Neural progenitor cell (in vitro differentiated cells): ENCODE measurements around the gene OR2AG2. TPM values are rescaled to one million over a fixed set of nuclear protein-coding genes. Genes with fewer than 3 reads are reported as not detected.

Source experiments
- DNase-seq: peaks from one replicate; pipeline ENCODE4 v3.0.0-alpha.2; 2016; ENCODE audit warnings: low spot score
- H2AFZ ChIP-seq: fragments of 200-600 bp; sonication (generic); replicated peaks from 2 replicates; pipeline ENCODE4 v1.6.1; 2016; ENCODE audit warnings: antibody characterized with exemption
- H3F3A ChIP-seq: fragments of 200-600 bp; sonication (generic); 2 replicates; pipeline ENCODE4 v1.6.1; 2016; ENCODE audit warnings: antibody characterized with exemption, low read depth
- H3K27ac ChIP-seq: fragments of 200-600 bp; sonication (generic); 2 replicates; pipeline ENCODE4 v1.5.1; 2016; ENCODE audit warnings: mild to moderate bottlenecking
- H3K27me3 ChIP-seq: fragments of 200-600 bp; sonication (generic); 2 replicates; pipeline ENCODE4 v1.6.1; 2016; ENCODE audit warnings: mild to moderate bottlenecking, moderate library complexity
- H3K36me3 ChIP-seq: fragments of 200-600 bp; sonication (generic); 2 replicates; pipeline ENCODE4 v1.5.1; 2016
- H3K4me1 ChIP-seq: fragments of 200-600 bp; sonication (generic); 2 replicates; pipeline ENCODE4 v1.6.1; 2016; ENCODE audit warnings: mixed run types
- H3K4me2 ChIP-seq: fragments of 200-600 bp; sonication (generic); 2 replicates; pipeline ENCODE4 v1.6.1; 2016
- H3K4me3 ChIP-seq: fragments of 200-600 bp; sonication (generic); 2 replicates; pipeline ENCODE4 v1.5.1; 2016
- H3K79me2 ChIP-seq: fragments of 200-600 bp; sonication (generic); 2 replicates; pipeline ENCODE4 v1.6.1; 2016; ENCODE audit warnings: low read depth
- H3K9ac ChIP-seq: fragments of 200-600 bp; sonication (generic); 2 replicates; pipeline ENCODE4 v1.6.1; 2016
- H3K9me3 ChIP-seq: fragments of 200-600 bp; sonication (generic); 2 replicates; pipeline ENCODE4 v1.5.1; 2016; ENCODE audit warnings: low read depth
- H4K20me1 ChIP-seq: fragments of 200-600 bp; sonication (generic); 2 replicates; pipeline ENCODE4 v1.6.1; 2016; ENCODE audit warnings: low read depth
- H3K27ac Mint-ChIP-seq: 3 replicates; pipeline ENCODE4 v1.8.0; 2021; ENCODE audit warnings: mixed read lengths
- H3K27me3 Mint-ChIP-seq: 2 replicates; pipeline ENCODE4 v1.8.0; 2022; ENCODE audit warnings: low read depth, mild to moderate bottlenecking, inconsistent platforms, moderate library complexity, mixed read lengths; ENCODE audit not compliant: insufficient read depth
- H3K36me3 Mint-ChIP-seq: 3 replicates; pipeline ENCODE4 v1.8.0; 2021; ENCODE audit warnings: mixed read lengths
- H3K4me1 Mint-ChIP-seq: 3 replicates; pipeline ENCODE4 v1.8.0; 2021; ENCODE audit warnings: mixed read lengths
- H3K4me3 Mint-ChIP-seq: 3 replicates; pipeline ENCODE4 v1.8.0; 2021; ENCODE audit warnings: mild to moderate bottlenecking, moderate library complexity, mixed read lengths
- H3K9me3 Mint-ChIP-seq: 3 replicates; pipeline ENCODE4 v1.8.0; 2020; ENCODE audit warnings: mixed read lengths
- CTCF ChIP-seq: fragments of 200-600 bp; sonication (generic); IDR thresholded peaks from 2 replicates; pipeline ENCODE4 v1.5.1; 2017; ENCODE audit warnings: antibody characterized with exemption, mild to moderate bottlenecking
- EZH2 ChIP-seq: fragments of 200-600 bp; sonication (generic); IDR thresholded peaks from 2 replicates; pipeline ENCODE4 v1.6.1; 2017; ENCODE audit warnings: antibody characterized with exemption, mild to moderate bottlenecking, moderate library complexity
- EZH2phosphoT487 ChIP-seq: fragments of 200-600 bp; sonication (generic); IDR thresholded peaks from 2 replicates; pipeline ENCODE4 v1.6.1; 2017; ENCODE audit warnings: antibody characterized with exemption
- total RNA-seq: library from RNA; depleted of rRNA; stranded (reverse); fragments of >200 nt; gene quantifications from 2 replicates; pipeline ENCODE4 v1.2.3, GENCODE V29; 2015; ENCODE audit warnings: low replicate concordance

OR2AG2 gene
- total RNA-seq, 1 donor from 2014 or later: 0.36 TPM

- H3K4me1 ChIP-seq: no peaks in the 10 kb centered on the region
- H3K27ac Mint-ChIP-seq: no peak overlapping the region
These were observed 26.8 kb downstream of the OR2AG2 start for GRCh38 chr11:6745018-6745417.

GRCh38 chr11:6742260-6742659 lies 29.5 kb downstream of the OR2AG2 start:
- no peak overlapping the region for H3K27ac ChIP-seq

More at GRCh38 chr11:6745018-6745417, 26.8 kb downstream of the OR2AG2 start:
- no peak overlapping the region for H3K9ac ChIP-seq
- H2AFZ ChIP-seq: no peak overlapping the region
- no peaks in the 10 kb centered on the region for H4K20me1 ChIP-seq
- DNase-seq: no peak
- no peaks in the 10 kb centered on the region for H3K36me3 ChIP-seq
- H3K79me2 ChIP-seq: no peaks in the 10 kb centered on the region
- no peaks in the 10 kb centered on the region for H3F3A ChIP-seq
- no peaks in the 10 kb centered on the region for H3K9me3 ChIP-seq
- H3K4me3 ChIP-seq: no peak overlapping the region
- no peak for TF ChIP-seq CTCF
- TF ChIP-seq EZH2phosphoT487: no peak
- no peak for TF ChIP-seq EZH2
- no peak overlapping the region for H3K4me2 ChIP-seq
- peaks cover 5% of the 10 kb centered on the region for H3K4me1 Mint-ChIP-seq
- H3K27me3 Mint-ChIP-seq: no peaks in the 10 kb centered on the region
- no peak overlapping the region for H3K27ac ChIP-seq
- no peaks in the 10 kb centered on the region for H3K27me3 ChIP-seq
- H3K4me3 Mint-ChIP-seq: no peak overlapping the region
- H3K36me3 Mint-ChIP-seq: no peaks in the 10 kb centered on the region
- H3K9me3 Mint-ChIP-seq: no peaks in the 10 kb centered on the region

GRCh38 chr11:6738590-6738989 lies 33.2 kb downstream of the OR2AG2 start:
- Mint-ChIP-seq H3K9me3 (no peaks in the 10 kb centered on the region), H3K27ac (no peak overlapping the region), H3K36me3 (no peaks in the 10 kb centered on the region), H3K27me3 (no peaks in the 10 kb centered on the region), H3K4me1 (peaks cover 13% of the 10 kb centered on the region), H3K4me3 (no peak overlapping the region)
- H2AFZ ChIP-seq: no peak overlapping the region
- H4K20me1 ChIP-seq: no peaks in the 10 kb centered on the region
- no peaks in the 10 kb centered on the region for H3K79me2 ChIP-seq
- H3K4me3 ChIP-seq: no peak overlapping the region
- no peak overlapping the region for H3K9ac ChIP-seq
- no peak overlapping the region for H3K27ac ChIP-seq
- TF ChIP-seq EZH2phosphoT487: no peak
- no peak for TF ChIP-seq CTCF
- no peak for TF ChIP-seq EZH2
- no peak overlapping the region for H3K4me2 ChIP-seq
- H3K36me3 ChIP-seq: no peaks in the 10 kb centered on the region
- H3K27me3 ChIP-seq: no peaks in the 10 kb centered on the region
- H3K9me3 ChIP-seq: no peaks in the 10 kb centered on the region
- DNase-seq: no peak
- no peaks in the 10 kb centered on the region for H3K4me1 ChIP-seq
- no peaks in the 10 kb centered on the region for H3F3A ChIP-seq

More at GRCh38 chr11:6742260-6742659, 29.5 kb downstream of the OR2AG2 start:
- no peaks in the 10 kb centered on the region for H3K79me2 ChIP-seq
- no peaks in the 10 kb centered on the region for H4K20me1 ChIP-seq
- Mint-ChIP-seq H3K36me3 (no peaks in the 10 kb centered on the region), H3K9me3 (no peaks in the 10 kb centered on the region), H3K4me1 (no peaks in the 10 kb centered on the region), H3K27ac (no peak overlapping the region), H3K4me3 (no peak overlapping the region), H3K27me3 (no peaks in the 10 kb centered on the region)
- H3K36me3 ChIP-seq: no peaks in the 10 kb centered on the region
- no peak for TF ChIP-seq EZH2phosphoT487
- H3K4me3 ChIP-seq: no peak overlapping the region
- H3K4me2 ChIP-seq: no peak overlapping the region
- H3K9me3 ChIP-seq: no peaks in the 10 kb centered on the region
- H3K9ac ChIP-seq: no peak overlapping the region
- DNase-seq: no peak
- H2AFZ ChIP-seq: no peak overlapping the region
- H3K27me3 ChIP-seq: no peaks in the 10 kb centered on the region
- H3F3A ChIP-seq: no peaks in the 10 kb centered on the region
- H3K4me1 ChIP-seq: no peaks in the 10 kb centered on the region

GRCh38 chr11:6737872-6738466 lies 33.8 kb downstream of the OR2AG2 start:
- no peaks in the 10 kb centered on the region for H3K9me3 ChIP-seq

More at GRCh38 chr11:6737872-6738466, 33.8 kb downstream of the OR2AG2 start:
- Histone ChIP-seq H3K4me2 (no peak overlapping the region), H3K36me3 (no peaks in the 10 kb centered on the region), H2AFZ (no peak overlapping the region), H3K9ac (no peak overlapping the region), H3K79me2 (no peaks in the 10 kb centered on the region), H3K27ac (no peak overlapping the region), H3K4me3 (no peak overlapping the region), H3K27me3 (no peaks in the 10 kb centered on the region), H3F3A (no peaks in the 10 kb centered on the region), H4K20me1 (no peaks in the 10 kb centered on the region), H3K4me1 (no peaks in the 10 kb centered on the region)
- Mint-ChIP-seq H3K27ac (no peak overlapping the region), H3K4me3 (no peak overlapping the region), H3K9me3 (no peaks in the 10 kb centered on the region), H3K4me1 (peaks cover 13% of the 10 kb centered on the region), H3K27me3 (no peaks in the 10 kb centered on the region), H3K36me3 (no peaks in the 10 kb centered on the region)
- peak; percentile 24 for DNase-seq
- TF ChIP-seq CTCF (peak; percentile 62), EZH2 (no peak), EZH2phosphoT487 (no peak)
